Right lobe of liver (tissue), 4 donors: Measurements from ENCODE around the gene ACSL1.

Experiments
- POLR2A ChIP-seq: fragments of 450-650 bp; IDR thresholded peaks from one replicate; pipeline ENCODE4 v1.6.1; 2017; ENCODE audit warnings: antibody characterized with exemption, mild to moderate bottlenecking
- TF ChIP-seq, protein P1 (sequence below), 4 donors: fragments of 200-600 bp in 3 of 4; fragments of 450-650 bp in 1 of 4; IDR thresholded peaks; one replicate each; pipeline versions ENCODE4 v1.5.1 to v1.8.0; 2016 to 2022; ENCODE audit warnings: antibody characterized with exemption in 4 of 4, mild to moderate bottlenecking in 2 of 4
- donor health status: DM: no; HTN: no; CAD: no.
- donor health status: DM: no; HTN: no; CAD: no.
- donor health status: DM: no; HTN: yes; CAD: no.

DNA sequence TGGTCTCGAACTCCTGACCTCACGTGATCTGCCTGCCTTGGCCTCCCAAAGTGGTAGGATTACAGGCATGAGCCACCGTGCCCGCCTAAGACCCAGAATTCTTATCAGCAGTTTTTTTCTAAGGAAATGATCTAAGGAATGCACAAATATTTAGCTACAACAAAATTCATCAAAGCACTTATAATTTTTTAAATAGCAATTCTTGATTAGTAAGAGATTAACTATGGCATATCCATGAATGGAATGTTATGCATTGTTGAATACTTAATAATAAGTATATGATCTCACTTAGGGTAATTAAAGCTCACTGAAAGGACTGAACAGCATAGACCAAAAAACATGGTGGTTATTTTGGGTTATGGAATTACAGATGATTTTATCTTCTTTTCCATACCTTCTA is 110.2 kb downstream of the ACSL1 start:
- TF ChIP-seq POLR2A: no peak
- TF ChIP-seq, protein P1, sequence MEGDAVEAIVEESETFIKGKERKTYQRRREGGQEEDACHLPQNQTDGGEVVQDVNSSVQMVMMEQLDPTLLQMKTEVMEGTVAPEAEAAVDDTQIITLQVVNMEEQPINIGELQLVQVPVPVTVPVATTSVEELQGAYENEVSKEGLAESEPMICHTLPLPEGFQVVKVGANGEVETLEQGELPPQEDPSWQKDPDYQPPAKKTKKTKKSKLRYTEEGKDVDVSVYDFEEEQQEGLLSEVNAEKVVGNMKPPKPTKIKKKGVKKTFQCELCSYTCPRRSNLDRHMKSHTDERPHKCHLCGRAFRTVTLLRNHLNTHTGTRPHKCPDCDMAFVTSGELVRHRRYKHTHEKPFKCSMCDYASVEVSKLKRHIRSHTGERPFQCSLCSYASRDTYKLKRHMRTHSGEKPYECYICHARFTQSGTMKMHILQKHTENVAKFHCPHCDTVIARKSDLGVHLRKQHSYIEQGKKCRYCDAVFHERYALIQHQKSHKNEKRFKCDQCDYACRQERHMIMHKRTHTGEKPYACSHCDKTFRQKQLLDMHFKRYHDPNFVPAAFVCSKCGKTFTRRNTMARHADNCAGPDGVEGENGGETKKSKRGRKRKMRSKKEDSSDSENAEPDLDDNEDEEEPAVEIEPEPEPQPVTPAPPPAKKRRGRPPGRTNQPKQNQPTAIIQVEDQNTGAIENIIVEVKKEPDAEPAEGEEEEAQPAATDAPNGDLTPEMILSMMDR (IDR thresholded peaks at IDR 0.05): no peak
